OCI-LY1 (cell line): Measurements from ENCODE around the gene FLVCR1.

Experiments
- EZH2 ChIP-seq: fragments of 200-600 bp; sonication (generic), shearing (Covaris generic); IDR thresholded peaks from 2 replicates; pipeline ENCODE4 v1.8.0; 2017; ENCODE audit warnings: borderline replicate concordance, mixed run types, mild to moderate bottlenecking, antibody characterized with exemption, low read length, moderate library complexity, mixed read lengths
- TF ChIP-seq, protein P1 (sequence below): fragments of 200-600 bp; sonication (generic), shearing (Covaris generic); IDR thresholded peaks from 2 replicates; pipeline ENCODE4 v1.5.1; 2017; ENCODE audit warnings: mild to moderate bottlenecking, antibody characterized with exemption, low read length, moderate library complexity, mixed read lengths

DNA sequence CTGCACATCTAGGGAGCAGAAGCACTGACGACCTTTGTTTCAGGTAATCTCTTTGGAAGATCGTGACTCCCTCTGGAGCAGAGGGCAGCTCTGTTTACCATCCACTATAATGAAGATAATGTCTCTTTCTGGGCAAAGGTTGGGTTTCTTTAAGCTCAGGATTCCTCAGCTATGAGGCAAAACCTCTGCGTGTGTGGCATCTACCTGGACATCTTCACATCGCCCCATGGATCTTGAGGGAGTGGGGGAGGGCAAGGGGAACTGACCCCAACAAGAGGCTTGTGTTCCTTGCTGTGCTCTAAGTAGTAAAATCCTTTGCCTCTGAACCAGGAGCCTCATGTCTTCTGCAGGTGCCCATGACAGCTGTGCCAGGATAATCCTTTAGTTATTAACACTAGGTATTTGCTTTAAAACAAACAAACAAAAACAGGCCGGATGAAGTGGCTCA lies 30.2 kb upstream of the FLVCR1 start:
- TF ChIP-seq, protein P1, sequence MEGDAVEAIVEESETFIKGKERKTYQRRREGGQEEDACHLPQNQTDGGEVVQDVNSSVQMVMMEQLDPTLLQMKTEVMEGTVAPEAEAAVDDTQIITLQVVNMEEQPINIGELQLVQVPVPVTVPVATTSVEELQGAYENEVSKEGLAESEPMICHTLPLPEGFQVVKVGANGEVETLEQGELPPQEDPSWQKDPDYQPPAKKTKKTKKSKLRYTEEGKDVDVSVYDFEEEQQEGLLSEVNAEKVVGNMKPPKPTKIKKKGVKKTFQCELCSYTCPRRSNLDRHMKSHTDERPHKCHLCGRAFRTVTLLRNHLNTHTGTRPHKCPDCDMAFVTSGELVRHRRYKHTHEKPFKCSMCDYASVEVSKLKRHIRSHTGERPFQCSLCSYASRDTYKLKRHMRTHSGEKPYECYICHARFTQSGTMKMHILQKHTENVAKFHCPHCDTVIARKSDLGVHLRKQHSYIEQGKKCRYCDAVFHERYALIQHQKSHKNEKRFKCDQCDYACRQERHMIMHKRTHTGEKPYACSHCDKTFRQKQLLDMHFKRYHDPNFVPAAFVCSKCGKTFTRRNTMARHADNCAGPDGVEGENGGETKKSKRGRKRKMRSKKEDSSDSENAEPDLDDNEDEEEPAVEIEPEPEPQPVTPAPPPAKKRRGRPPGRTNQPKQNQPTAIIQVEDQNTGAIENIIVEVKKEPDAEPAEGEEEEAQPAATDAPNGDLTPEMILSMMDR: no peak
- no peak for TF ChIP-seq EZH2
